Ovary (tissue), 9 donors: ENCODE measurements around the gene RAET1E. TPM values are rescaled to one million over a fixed set of nuclear protein-coding genes. Genes with fewer than 3 reads are reported as not detected.
A peak's percentile ranks its signal among the peaks of the same experiment; 100 is the strongest.
"Not testable (repeated sequence)": the region's sequence is repeated elsewhere in the genome, so short reads cannot be mapped to it uniquely, and the experiment has no call there.

Source experiments
- DNase-seq, 5 donors: peaks; one replicate each; pipeline ENCODE4 v3.0.0-alpha.2; 2019 to 2020
- H3K27ac ChIP-seq, 2 donors: fragments of 200-600 bp; one replicate each; pipeline versions ENCODE4 v1.5.1 to v1.8.0; 2019 to 2022
- H3K27me3 ChIP-seq: fragments of 200-600 bp; one replicate; pipeline ENCODE4 v1.8.0; 2022
- H3K36me3 ChIP-seq: fragments of 200-600 bp; sonication (generic); one replicate; pipeline ENCODE4 v1.5.1; 2019
- H3K4me1 ChIP-seq: one replicate; pipeline ENCODE4 v1.8.1; 2013; ENCODE audit warnings: mild to moderate bottlenecking, moderate library complexity; ENCODE audit not compliant: insufficient read depth
- H3K4me3 ChIP-seq: fragments of 200-600 bp; sonication (generic); one replicate; pipeline ENCODE4 v1.5.1; 2017
- H3K9me3 ChIP-seq, 2 donors: fragments of 200-600 bp in 1 of 2; sonication (generic) in 1 of 2; one replicate each; pipeline versions ENCODE4 v1.5.1 to v1.8.1; 2013 to 2019; ENCODE audit warnings: mild to moderate bottlenecking in 1 of 2, moderate library complexity in 1 of 2
- EP300 ChIP-seq: sonication (generic); formaldehyde crosslinking; IDR thresholded peaks from one replicate; pipeline ENCODE4 v1.6.1; 2017; ENCODE audit warnings: antibody characterized with exemption
- POLR2A ChIP-seq: fragments of 450-650 bp; IDR thresholded peaks from one replicate; pipeline ENCODE4 v1.6.1; 2017; ENCODE audit warnings: antibody characterized with exemption, mild to moderate bottlenecking, moderate library complexity
- WGBS, 3 donors: extraction: QIAGEN DNeasy Blood & Tissue Kit in 1 of 3; methylation state at CpG; one replicate each; pipeline versions ENCODE4 v1.1.5 to v1.1.7; 2013 to 2017; 5-methylcytosine and 5-hydroxymethylcytosine counted together
- intact Hi-C, 4 donors: fragments of 100-400 bp; cut with DNase I; formaldehyde crosslinking; loops; one replicate each; pipeline versions ENCODE4 v1.11.0 to v1.15.1; 2022 to 2023
- polyA plus RNA-seq, 2 donors: library from polyadenylated mRNA; stranded (reverse); fragments of 200-250 nt in 1 of 2; fragments of 350-450 nt in 1 of 2; fragmentation: Illumina TruSeq in 1 of 2; extraction: RNeasy Lipid Tissue Mini Kit (QIAGEN cat#74804) in 1 of 2; gene quantifications; one replicate each; pipeline ENCODE4 v1.2.3, GENCODE V29; 2013 to 2014
- total RNA-seq, 7 donors: library from RNA; depleted of rRNA in 2 of 7; stranded (reverse); fragments of >200 nt in 2 of 7; fragmentation: NEBNext Ultra II Directional in 3 of 7; extraction: Animal tissue kit (Norgen Biotek cat#: 25700) in 3 of 7; gene quantifications; one replicate each; pipeline versions ENCODE4 v1.1.0 to v1.2.4, GENCODE V29; 2016 to 2023
- TF ChIP-seq, protein P1 (sequence below), 3 donors: fragments of 450-650 bp in 2 of 3; fragments of 200-600 bp in 1 of 3; IDR thresholded peaks; one replicate each; pipeline versions ENCODE4 v1.5.1 to v1.8.0; 2016 to 2022; ENCODE audit warnings: antibody characterized with exemption in 3 of 3, mild to moderate bottlenecking in 1 of 3
- donor health status: DM: no; HTN: no; CAD: no; lungs with moderate emphysema.
- donor health status: DM: no; HTN: no; CAD: no.
- donor health status: Bipolar disorder and iron deficiency.
- donor health status: DM: yes; HTN: yes; CAD: no.
- donor health status: DM: no; HTN: no; CAD: no.
- donor health status: DM: yes; HTN: yes; CAD: no.

The RAET1E gene
- total and polyA plus RNA-seq, 9 donors = 0.11 to 0.69 (median 0.22) TPM; not detected in 3

DNA sequence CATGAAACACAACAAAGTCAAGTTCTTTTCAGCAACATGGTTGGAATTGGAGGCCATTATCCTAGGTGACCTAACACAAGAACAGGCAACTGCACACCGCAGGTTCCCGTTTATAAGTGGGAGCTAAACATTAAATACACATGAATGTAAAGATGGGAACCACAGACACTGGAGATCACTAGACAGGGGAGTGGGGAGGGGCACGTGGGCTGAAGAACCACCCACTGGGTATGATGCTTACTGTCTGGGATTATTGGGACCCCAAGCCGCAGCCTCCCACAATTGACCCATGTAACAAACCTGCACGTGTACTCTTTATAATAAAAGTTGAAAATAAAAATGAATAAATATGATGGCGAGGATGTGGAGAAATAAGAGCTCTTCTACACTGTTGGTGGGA lies 33.6 kb upstream of the RAET1E start:
- TF ChIP-seq EP300 (no peak), POLR2A (no peak)
- TF ChIP-seq, protein P1, sequence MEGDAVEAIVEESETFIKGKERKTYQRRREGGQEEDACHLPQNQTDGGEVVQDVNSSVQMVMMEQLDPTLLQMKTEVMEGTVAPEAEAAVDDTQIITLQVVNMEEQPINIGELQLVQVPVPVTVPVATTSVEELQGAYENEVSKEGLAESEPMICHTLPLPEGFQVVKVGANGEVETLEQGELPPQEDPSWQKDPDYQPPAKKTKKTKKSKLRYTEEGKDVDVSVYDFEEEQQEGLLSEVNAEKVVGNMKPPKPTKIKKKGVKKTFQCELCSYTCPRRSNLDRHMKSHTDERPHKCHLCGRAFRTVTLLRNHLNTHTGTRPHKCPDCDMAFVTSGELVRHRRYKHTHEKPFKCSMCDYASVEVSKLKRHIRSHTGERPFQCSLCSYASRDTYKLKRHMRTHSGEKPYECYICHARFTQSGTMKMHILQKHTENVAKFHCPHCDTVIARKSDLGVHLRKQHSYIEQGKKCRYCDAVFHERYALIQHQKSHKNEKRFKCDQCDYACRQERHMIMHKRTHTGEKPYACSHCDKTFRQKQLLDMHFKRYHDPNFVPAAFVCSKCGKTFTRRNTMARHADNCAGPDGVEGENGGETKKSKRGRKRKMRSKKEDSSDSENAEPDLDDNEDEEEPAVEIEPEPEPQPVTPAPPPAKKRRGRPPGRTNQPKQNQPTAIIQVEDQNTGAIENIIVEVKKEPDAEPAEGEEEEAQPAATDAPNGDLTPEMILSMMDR (IDR thresholded peaks at IDR 0.05) = no peak
- no peak overlapping the region for H3K27ac ChIP-seq
- intact Hi-C loops = loop anchor here in 2 of 4 donors (5.0 kb wide), 2 partner anchors 76 to 86 kb away; no protein-coding TSS in a partner anchor
- H3K27me3 ChIP-seq = no peaks in the 10 kb centered on the region
- no peak for DNase-seq
- H3K36me3 ChIP-seq = no peaks in the 10 kb centered on the region
- 70 to 74% (median 72%) methylated on average over 6 of the region's 6 CpGs for WGBS, 3 donors
- H3K4me1 ChIP-seq = no peaks in the 10 kb centered on the region
- H3K4me3 ChIP-seq = no peak overlapping the region
- no peaks in the 10 kb centered on the region for H3K9me3 ChIP-seq

DNA sequence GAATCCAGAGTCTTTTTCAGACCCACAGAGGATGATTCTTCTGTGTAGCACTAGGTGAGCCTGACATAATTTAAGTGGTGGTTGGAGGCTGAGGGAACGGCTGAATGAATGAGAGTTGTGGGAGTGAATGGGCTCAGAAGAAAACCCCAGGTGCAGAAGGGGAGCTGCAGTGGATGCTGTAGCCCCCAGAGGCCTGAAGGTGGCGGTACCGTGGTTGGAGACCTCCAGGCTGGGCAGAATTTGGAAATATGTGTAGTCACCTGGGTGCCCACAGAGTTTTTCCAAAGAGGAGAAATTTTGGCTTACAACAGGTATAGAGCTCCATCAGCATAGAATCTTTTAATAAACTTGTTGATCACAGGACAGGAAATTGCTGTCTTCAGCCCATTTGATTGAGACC lies 31.5 kb upstream of the RAET1E start:
- intact Hi-C loops = loop anchor here in 3 of 4 donors (5.0 to 10.0 kb wide), 3 partner anchors 65 to 385 kb away; partner anchors contain the start of genes LRP11 (in 1 of the 3) and PPIL4 (in 1 of the 3)
- Histone ChIP-seq H3K9me3 (no peaks in the 10 kb centered on the region), H3K4me1 (peaks cover 5% of the 10 kb centered on the region), H3K27ac (no peak overlapping the region), H3K36me3 (no peaks in the 10 kb centered on the region), H3K27me3 (no peaks in the 10 kb centered on the region), H3K4me3 (no peak overlapping the region)
- TF ChIP-seq, protein P1 (IDR thresholded peaks at IDR 0.05) = no peak
- no peak for TF ChIP-seq POLR2A
- TF ChIP-seq EP300 = no peak
- peak in 1 of 5 donors; percentile 5 for DNase-seq
- WGBS, 3 donors = 3 to 13% (median 8%) methylated on average over 3 of the region's 3 CpGs

DNA sequence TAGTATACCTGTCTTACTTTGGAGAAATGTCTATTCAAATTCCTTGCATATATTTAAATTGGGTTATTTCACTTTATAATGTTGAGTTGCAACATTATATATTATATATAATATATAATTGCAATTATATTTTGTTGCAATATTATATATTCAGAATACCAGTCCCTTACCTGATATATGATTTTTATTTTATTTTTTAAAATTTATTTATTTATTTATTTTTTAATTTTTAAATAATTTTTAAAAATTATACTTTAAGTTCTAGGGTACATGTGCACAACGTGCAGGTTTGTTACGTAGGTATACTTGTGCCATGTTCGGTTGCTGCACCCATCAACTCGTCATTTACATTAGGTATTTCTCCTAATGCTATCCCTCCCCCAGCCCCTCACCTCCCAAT lies 29.1 kb upstream of the RAET1E start:
- intact Hi-C loops = loop anchor here in 3 of 4 donors (5.0 to 10.0 kb wide), 3 partner anchors 62 to 382 kb away; partner anchors contain the start of genes LRP11 (in 1 of the 3) and PPIL4 (in 1 of the 3)

DNA sequence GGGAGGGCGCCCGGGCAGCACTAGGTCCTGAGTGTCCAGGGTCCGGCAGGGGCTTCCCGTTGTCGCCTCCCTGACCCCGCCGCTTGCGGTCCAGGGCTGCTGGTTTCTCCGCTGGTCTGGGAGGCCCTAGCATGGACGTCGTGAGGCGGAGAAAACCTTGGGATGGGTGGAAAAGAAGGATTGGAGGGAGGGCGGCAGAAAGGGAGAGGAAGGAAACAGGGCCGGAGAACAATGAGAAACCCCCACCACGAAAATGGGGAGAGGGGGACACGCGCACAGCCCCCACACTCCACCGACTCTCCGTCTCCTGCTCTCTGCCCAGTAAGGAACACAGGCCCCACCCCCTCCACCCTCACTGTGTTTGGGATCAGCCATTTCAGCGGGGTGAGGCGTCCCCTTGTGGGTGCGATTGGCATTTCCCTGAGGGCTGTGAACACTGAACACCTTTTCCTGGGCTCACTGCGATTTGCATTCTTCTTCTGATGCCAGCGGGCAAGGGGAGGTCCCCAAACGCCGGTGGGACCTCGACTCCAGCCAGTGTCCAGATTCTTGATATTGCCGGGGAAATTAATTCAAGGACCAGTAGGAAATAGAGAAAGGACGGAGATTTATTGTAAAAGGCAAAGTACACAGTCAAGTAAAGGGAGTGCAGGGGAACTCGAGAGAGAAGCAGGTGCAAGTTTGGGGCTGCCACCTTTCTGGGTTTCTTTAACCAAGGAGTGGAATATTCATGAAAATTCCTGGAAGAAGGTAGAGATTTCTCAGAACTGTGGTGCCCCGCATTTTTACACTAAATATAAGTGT lies 28.3 kb upstream of the RAET1E start:
- no peaks in the 10 kb centered on the region for H3K9me3 ChIP-seq
- H3K4me3 ChIP-seq = peak overlapping the region; percentile 44
- intact Hi-C loops = loop anchor here in 3 of 4 donors (2.0 to 10.0 kb wide), 4 partner anchors 61 to 381 kb away; partner anchors contain the start of genes LRP11 (in 1 of the 3) and PPIL4 (in 1 of the 3)
- peaks cover 7% of the 10 kb centered on the region for H3K4me1 ChIP-seq
- no peaks in the 10 kb centered on the region for H3K27me3 ChIP-seq
- no peaks in the 10 kb centered on the region for H3K36me3 ChIP-seq
- 2 to 4% (median 3%) methylated on average over 31 of the region's 31 CpGs for WGBS, 3 donors
- DNase-seq = peak; percentile 87 to 93 (median 92)
- TF ChIP-seq POLR2A (no peak), EP300 (no peak)
- TF ChIP-seq, protein P1 (IDR thresholded peaks at IDR 0.05) = peak; percentile 67 to 95 (median 95)
- H3K27ac ChIP-seq = peak overlapping the region in 1 of 2 donors; percentile 2

More for the DNA sequence above, 29.1 kb upstream of the RAET1E start:
- not testable (repeated sequence) for H3K27ac ChIP-seq, H3K27me3 ChIP-seq, H3K4me3 ChIP-seq, H3K4me1 ChIP-seq, H3K36me3 ChIP-seq, H3K9me3 ChIP-seq
- peak in 1 of 5 donors; percentile 7 for DNase-seq
- WGBS, 3 donors = 75 to 83% (median 82%) methylated on average over 4 of the region's 4 CpGs
